Adipocyte (in vitro differentiated cells): ENCODE measurements around the gene CLMN.

ENCODE experiments used
- DNase-seq: peaks from one replicate; pipeline ENCODE4 v3.0.0-alpha.2; 2015; ENCODE audit warnings: low read depth
- H3K27me3 ChIP-seq: replicated peaks from 2 replicates; pipeline ENCODE4 v1.7.0; 2013; ENCODE audit warnings: mild to moderate bottlenecking, low read length, moderate library complexity; ENCODE audit not compliant: control insufficient read depth, insufficient read depth
- H3K36me3 ChIP-seq: 2 replicates; pipeline ENCODE4 v1.7.0; 2013; ENCODE audit warnings: low read length, mild to moderate bottlenecking, moderate library complexity; ENCODE audit not compliant: control insufficient read depth, insufficient read depth, severe bottlenecking
- H3K4me1 ChIP-seq: 2 replicates; pipeline ENCODE4 v1.7.0; 2013; ENCODE audit warnings: mild to moderate bottlenecking, low read length, moderate library complexity; ENCODE audit not compliant: control insufficient read depth, insufficient read depth
- H3K4me3 ChIP-seq: 2 replicates; pipeline ENCODE4 v1.7.0; 2013; ENCODE audit warnings: mild to moderate bottlenecking, low read length, moderate library complexity
- H3K9ac ChIP-seq: 2 replicates; pipeline ENCODE4 v1.7.0; 2013; ENCODE audit warnings: mild to moderate bottlenecking, low read length, moderate library complexity
- H3K9me3 ChIP-seq: 2 replicates; pipeline ENCODE4 v1.7.0; 2013; ENCODE audit warnings: mild to moderate bottlenecking, low read length, moderate library complexity; ENCODE audit not compliant: control insufficient read depth

The CLMN gene

GRCh38 chr14:95309261-95310051 is 10.3 kb downstream of the CLMN start:
- H3K36me3 ChIP-seq, result no peaks in the 10 kb centered on the region
- peaks cover 5% of the 10 kb centered on the region for H3K27me3 ChIP-seq
- no peaks in the 10 kb centered on the region for H3K9me3 ChIP-seq
- H3K4me1 ChIP-seq, result peaks cover 33% of the 10 kb centered on the region
- DNase-seq, result no peak
- no peak overlapping the region for H3K4me3 ChIP-seq
- H3K9ac ChIP-seq, result no peak overlapping the region

DNA sequence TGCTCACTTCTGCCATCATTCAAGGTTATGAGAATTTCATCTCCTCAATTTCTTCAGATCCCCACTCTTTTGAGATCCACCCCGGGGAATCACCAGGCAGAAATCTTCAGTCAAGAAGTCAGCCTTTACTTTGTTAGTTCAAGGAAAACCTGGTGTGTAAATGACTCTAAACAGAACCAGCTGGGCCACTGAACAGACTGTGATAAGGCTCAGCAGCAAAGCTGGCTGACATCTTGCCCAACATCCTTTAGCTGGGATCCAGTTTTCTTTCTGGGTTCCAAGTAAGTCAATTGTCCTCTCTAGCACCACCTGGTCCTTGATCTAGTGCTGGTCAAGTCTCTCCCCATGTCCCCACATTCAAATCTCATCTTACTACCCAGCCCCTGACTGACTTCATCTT is 11.6 kb downstream of the CLMN start:
- Histone ChIP-seq H3K9me3 (no peaks in the 10 kb centered on the region), H3K9ac (no peak overlapping the region), H3K36me3 (no peaks in the 10 kb centered on the region), H3K4me3 (no peak overlapping the region), H3K4me1 (peaks cover 20% of the 10 kb centered on the region), H3K27me3 (peaks cover 5% of the 10 kb centered on the region)
- DNase-seq, result no peak

DNA sequence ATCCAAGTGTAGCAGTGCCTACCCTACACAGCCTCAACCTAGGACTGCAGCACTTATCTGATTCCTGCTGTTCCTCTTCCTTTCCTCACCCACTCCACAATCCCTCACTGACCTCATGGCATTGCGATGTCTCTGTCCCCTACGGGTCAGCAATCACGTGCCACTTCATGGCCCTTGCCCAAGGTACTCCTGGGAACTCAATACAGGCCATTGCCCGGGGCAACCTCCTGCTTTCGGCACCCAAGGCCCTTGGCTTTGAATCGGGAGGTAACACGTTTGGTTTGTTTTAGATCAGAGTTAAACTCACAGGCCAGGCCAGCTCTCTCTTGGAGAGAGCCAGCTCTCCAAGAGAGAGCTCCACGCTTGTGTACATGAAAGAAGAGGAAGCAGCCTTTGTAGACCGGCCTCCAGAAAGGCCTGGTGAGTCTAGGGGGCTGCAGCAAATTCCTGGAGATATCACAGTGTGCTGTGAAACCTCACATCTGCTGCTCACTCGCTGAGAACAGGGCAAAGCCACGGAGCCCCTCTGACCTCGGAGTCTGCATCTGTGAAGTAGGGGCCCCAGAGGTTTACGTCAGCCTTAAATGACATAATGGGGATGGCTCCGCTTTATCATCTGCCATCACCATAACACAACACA is 12.2 kb downstream of the CLMN start:
- Histone ChIP-seq H3K27me3 (peaks cover 5% of the 10 kb centered on the region), H3K4me3 (no peak overlapping the region), H3K36me3 (no peaks in the 10 kb centered on the region), H3K9ac (no peak overlapping the region), H3K4me1 (peaks cover 14% of the 10 kb centered on the region), H3K9me3 (no peaks in the 10 kb centered on the region)
- no peak for DNase-seq

DNA sequence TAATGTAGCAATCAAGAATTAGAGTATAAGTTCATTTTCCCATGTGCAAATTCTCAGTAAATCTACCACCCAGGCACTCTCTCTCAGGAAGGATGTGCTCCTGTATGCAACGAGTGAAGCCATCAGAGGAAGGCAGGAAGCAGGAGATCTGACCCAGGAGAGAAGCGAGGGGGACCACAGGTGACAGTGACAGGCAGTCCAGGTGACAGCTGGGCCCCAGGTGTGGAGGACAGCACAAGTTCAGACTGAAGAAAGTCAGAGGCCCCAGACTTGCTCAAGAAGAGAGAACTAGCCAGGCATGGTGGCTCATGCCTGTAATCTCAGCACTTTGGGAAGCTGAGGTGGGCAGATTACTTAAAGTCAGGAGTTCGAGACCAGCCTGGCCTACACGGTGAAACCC is 13.8 kb downstream of the CLMN start:
- Histone ChIP-seq H3K27me3 (peaks cover 5% of the 10 kb centered on the region), H3K4me3 (no peak overlapping the region), H3K9me3 (no peaks in the 10 kb centered on the region), H3K36me3 (no peaks in the 10 kb centered on the region), H3K4me1 (peaks cover 12% of the 10 kb centered on the region), H3K9ac (no peak overlapping the region)
- no peak for DNase-seq

- Histone ChIP-seq H3K4me3 (no peak overlapping the region), H3K36me3 (no peaks in the 10 kb centered on the region), H3K4me1 (peaks cover 19% of the 10 kb centered on the region), H3K9me3 (no peaks in the 10 kb centered on the region), H3K27me3 (peaks cover 5% of the 10 kb centered on the region), H3K9ac (no peak overlapping the region)
- DNase-seq, result no peak
Measured at GRCh38 chr14:95305145-95305544, 14.6 kb downstream of the CLMN start.

DNA sequence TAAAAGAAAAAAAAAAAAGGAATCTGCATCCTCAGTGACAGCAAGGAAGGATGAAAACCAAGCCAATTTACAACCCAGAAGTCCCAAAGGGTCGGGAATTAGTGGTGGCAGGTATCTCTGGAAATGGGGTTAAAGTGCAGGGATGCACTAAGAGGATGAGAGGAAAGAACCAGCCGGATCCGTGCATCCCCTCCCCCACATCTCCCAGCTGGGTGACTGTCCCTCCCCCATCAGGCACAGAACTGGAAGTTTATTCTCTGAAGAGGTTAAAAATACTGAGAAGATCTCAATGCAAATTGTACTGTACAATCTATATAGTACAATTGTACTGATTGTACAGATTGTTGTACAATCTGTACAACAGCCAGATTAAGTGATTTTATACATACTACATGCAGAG is 15.4 kb downstream of the CLMN start:
- no peaks in the 10 kb centered on the region for H3K9me3 ChIP-seq
- H3K4me3 ChIP-seq, result no peak overlapping the region
- peaks cover 19% of the 10 kb centered on the region for H3K4me1 ChIP-seq
- H3K36me3 ChIP-seq, result no peaks in the 10 kb centered on the region
- H3K9ac ChIP-seq, result no peak overlapping the region
- no peak for DNase-seq
- peaks cover 5% of the 10 kb centered on the region for H3K27me3 ChIP-seq

- peaks cover 5% of the 10 kb centered on the region for H3K27me3 ChIP-seq
- no peaks in the 10 kb centered on the region for H3K9me3 ChIP-seq
- H3K4me1 ChIP-seq, result peaks cover 19% of the 10 kb centered on the region
- H3K4me3 ChIP-seq, result no peak overlapping the region
- H3K9ac ChIP-seq, result no peak overlapping the region
- no peak for DNase-seq
- H3K36me3 ChIP-seq, result no peaks in the 10 kb centered on the region
Measured at GRCh38 chr14:95303552-95303951, 16.2 kb downstream of the CLMN start.

- no peak for DNase-seq
- H3K4me3 ChIP-seq, result no peak overlapping the region
- no peaks in the 10 kb centered on the region for H3K36me3 ChIP-seq
Measured at GRCh38 chr14:95302667-95303506, 16.8 kb downstream of the CLMN start.

DNA sequence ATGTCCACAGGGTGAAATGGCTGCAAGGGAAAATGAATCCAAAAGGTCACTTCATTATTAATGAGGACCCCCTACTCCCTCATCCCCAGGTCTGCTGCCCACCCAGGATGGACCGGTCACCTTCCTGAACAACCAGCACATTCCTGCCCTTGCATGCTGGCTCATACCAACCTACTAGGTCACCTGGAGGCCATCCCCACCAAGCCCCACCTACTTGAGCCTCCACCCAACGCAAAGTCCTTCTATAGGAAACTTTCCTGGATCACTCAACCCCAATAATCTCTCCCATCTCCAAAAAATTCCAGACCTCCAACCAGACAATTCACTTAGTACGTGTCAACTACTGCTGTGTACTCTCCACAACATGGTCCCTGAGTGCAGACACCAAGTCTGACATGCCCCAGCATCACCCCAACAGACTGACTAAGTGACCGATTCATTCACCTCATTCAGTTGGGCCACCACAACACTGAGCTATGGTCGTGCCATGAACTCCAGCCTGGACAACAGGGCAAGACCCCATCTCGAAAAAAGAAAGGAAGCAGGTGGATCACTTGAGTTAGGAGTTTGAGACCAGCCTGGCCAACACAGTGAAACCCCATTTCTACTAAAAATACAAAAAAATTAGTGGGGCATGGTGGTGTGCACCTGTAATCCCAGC is 18.1 kb downstream of the CLMN start:
- Histone ChIP-seq H3K4me3 (no peak overlapping the region), H3K27me3 (peaks cover 5% of the 10 kb centered on the region), H3K9me3 (no peaks in the 10 kb centered on the region), H3K4me1 (peaks cover 10% of the 10 kb centered on the region), H3K36me3 (no peaks in the 10 kb centered on the region), H3K9ac (no peak overlapping the region)
- DNase-seq, result no peak

More at GRCh38 chr14:95302667-95303506, 16.8 kb downstream of the CLMN start:
- Histone ChIP-seq H3K9me3 (no peaks in the 10 kb centered on the region), H3K4me1 (peaks cover 19% of the 10 kb centered on the region), H3K9ac (no peak overlapping the region), H3K27me3 (peaks cover 5% of the 10 kb centered on the region)

- H3K4me3 ChIP-seq, result no peak overlapping the region
Measured at GRCh38 chr14:95300697-95301526, 18.8 kb downstream of the CLMN start.

More at GRCh38 chr14:95300697-95301526, 18.8 kb downstream of the CLMN start:
- Histone ChIP-seq H3K4me1 (peaks cover 10% of the 10 kb centered on the region), H3K9me3 (peaks cover 2% of the 10 kb centered on the region), H3K36me3 (no peaks in the 10 kb centered on the region), H3K27me3 (peaks cover 5% of the 10 kb centered on the region), H3K9ac (no peak overlapping the region)
- no peak for DNase-seq
